GM12878 (cell line): ENCODE results near the gene PRR20E. TPM values are rescaled to one million over a fixed set of nuclear protein-coding genes. Genes with fewer than 3 reads are reported as not detected.
"Not testable (repeated sequence)": the region's sequence is repeated elsewhere in the genome, so short reads cannot be mapped to it uniquely, and the experiment has no call there.

Source experiments
- ATAC-seq: fragments of 200-7000 bp; cut with Tn5 transposase; 3 replicates; pipeline ENCODE4 v1.9.1; 2020; ENCODE audit warnings: mild to moderate bottlenecking, moderate library complexity
- BruUV-seq: library from RNA; stranded (reverse); fragments of 400-500 nt; replicated peaks from 2 replicates; lab custom pipeline; 2021; lab: Mats Ljungman, UMichigan
- CTCF ChIA-PET: fragments of 300-600 bp; sonication (Branson Sonifier 250); formaldehyde crosslinking; extraction: SDS; loops from one replicate; lab custom pipeline; 2021; ENCODE audit warnings: inconsistent platforms; lab: Yijun Ruan, JAX
- POLR2A ChIA-PET: fragments of 350-600 bp; formaldehyde crosslinking; extraction: SDS; loops from one replicate; lab custom pipeline; 2021; ENCODE audit warnings: inconsistent platforms; lab: Charles Lee
- RAD21 ChIA-PET: fragments of 300-600 bp; sonication (Branson Sonifier 250); formaldehyde crosslinking; loops from one replicate; lab custom pipeline; 2023; ENCODE audit warnings: antibody characterized with exemption; ENCODE audit not compliant: unreplicated experiment; lab: Charles Lee
- SMC1A ChIA-PET: fragments of 300-600 bp; sonication (Branson Sonifier 250); formaldehyde crosslinking; loops from one replicate; lab custom pipeline; 2023; ENCODE audit not compliant: unreplicated experiment, uncharacterized antibody; lab: Charles Lee
- DNase-seq: peaks from one replicate; pipeline ENCODE4 v3.0.0-alpha.2; 2011; ENCODE audit warnings: low read depth, low spot score
- FAIRE-seq: peaks from 3 replicates; lab custom pipeline; 2011; peaks lifted over from hg19 to GRCh38; lab: Jason Lieb, UNC
- H2AFZ ChIP-seq: 2 replicates; pipeline ENCODE4 v1.6.0; 2011; ENCODE audit warnings: low read depth, low read length, control low read depth; ENCODE audit not compliant: control insufficient read depth
- H3K27ac ChIP-seq: 2 replicates; pipeline ENCODE4 v1.5.1; 2011; ENCODE audit warnings: control low read depth; ENCODE audit not compliant: control insufficient read depth, insufficient read depth
- H3K27me3 ChIP-seq, 2 experiments: replicated peaks in 1 of 2; 2 replicates each; pipeline versions ENCODE4 v1.6.0 to v1.6.1; 2011; ENCODE audit warnings: low read length in 1 of 2; ENCODE audit not compliant: control insufficient read depth in 2 of 2, insufficient read depth in 2 of 2
- H3K36me3 ChIP-seq, 2 experiments: 2 replicates each; pipeline ENCODE4 v1.5.1; 2011; ENCODE audit warnings: low read length in 1 of 2; ENCODE audit not compliant: control insufficient read depth in 2 of 2, insufficient read depth in 2 of 2
- H3K4me1 ChIP-seq: 2 replicates; pipeline ENCODE4 v1.6.1; 2011; ENCODE audit warnings: mild to moderate bottlenecking, low read length, moderate library complexity, mixed read lengths; ENCODE audit not compliant: control insufficient read depth, insufficient read depth
- H3K4me2 ChIP-seq: 2 replicates; pipeline ENCODE4 v1.6.0; 2011; ENCODE audit warnings: control low read depth; ENCODE audit not compliant: control insufficient read depth, insufficient read depth
- H3K4me3 ChIP-seq: fragments of 200-600 bp; sonication (generic); 2 replicates; pipeline ENCODE4 v1.5.1; 2016
- H3K79me2 ChIP-seq: 2 replicates; pipeline ENCODE4 v1.6.0; 2011; ENCODE audit warnings: low read length; ENCODE audit not compliant: control insufficient read depth, insufficient read depth
- H3K9ac ChIP-seq: 2 replicates; pipeline ENCODE4 v1.8.0; 2011; ENCODE audit warnings: low read length, control low read depth, mixed read lengths; ENCODE audit not compliant: control insufficient read depth, insufficient read depth
- H3K9me3 ChIP-seq: replicated peaks from 3 replicates; pipeline ENCODE4 v1.5.1; 2011; ENCODE audit warnings: mild to moderate bottlenecking, low read length; ENCODE audit not compliant: control insufficient read depth, insufficient read depth
- H4K20me1 ChIP-seq: 2 replicates; pipeline ENCODE4 v1.6.0; 2011; ENCODE audit not compliant: control insufficient read depth, insufficient read depth
- E2F4 ChIP-seq: IDR thresholded peaks from 2 replicates; pipeline ENCODE4 v1.6.1; 2012; ENCODE audit warnings: low read depth, low read length, improper control_type of control experiment
- HCFC1 ChIP-seq: fragments of 150-350 bp; IDR thresholded peaks from 2 replicates; pipeline ENCODE4 v1.6.1; 2014; ENCODE audit warnings: low read length
- MEF2A ChIP-seq: IDR thresholded peaks from 2 replicates; pipeline ENCODE4 v1.6.1; 2011; ENCODE audit warnings: low read depth, mild to moderate bottlenecking, low read length, moderate library complexity; ENCODE audit not compliant: insufficient read depth
- NBN ChIP-seq: fragments of 450-650 bp; IDR thresholded peaks from 2 replicates; pipeline ENCODE4 v1.6.1; 2016
- NFIC ChIP-seq: IDR thresholded peaks from 2 replicates; pipeline ENCODE4 v1.6.1; 2012; ENCODE audit warnings: low read depth, mild to moderate bottlenecking, inconsistent platforms, low read length, moderate library complexity
- NKRF ChIP-seq: fragments of 450-650 bp; conservative IDR thresholded peaks from 2 replicates; pipeline ENCODE4 v1.6.1; 2017; ENCODE audit warnings: mild to moderate bottlenecking, moderate library complexity
- SIN3A ChIP-seq: IDR thresholded peaks from 2 replicates; pipeline ENCODE4 v1.6.1; 2012; ENCODE audit warnings: low read depth, low read length, improper control_type of control experiment
- STAT3 ChIP-seq: IDR thresholded peaks from 2 replicates; pipeline ENCODE4 v1.6.1; 2011; ENCODE audit warnings: low read depth, low read length, improper control_type of control experiment
- WGBS: methylation state at CpG from one replicate; pipeline ENCODE4 v1.1.6; 2016; ENCODE audit warnings: low lambda C conversion rate; ENCODE audit not compliant: insufficient replicate concordance, insufficient coverage; ENCODE audit errors: missing lambda C conversion rate; 5-methylcytosine and 5-hydroxymethylcytosine counted together
- in situ Hi-C: fragments of 300-500 bp; cut with MboI; formaldehyde crosslinking; loops from 9 replicates; pipeline ENCODE4 v1.14.3; 2018; ENCODE audit warnings: mixed read lengths
- intact Hi-C: fragments of 100-400 bp; cut with micrococcal nuclease; formaldehyde crosslinking; loops from one replicate; pipeline ENCODE4 v1.14.2; 2022; ENCODE audit not compliant: unreplicated experiment
- polyA plus RNA-seq, 11 experiments: library from polyadenylated mRNA; depleted of rRNA in 4 of 11; unstranded in 6 of 11; stranded (reverse) in 5 of 11; fragments of >200 nt; fragmentation: Nextera tagmentation in 4 of 11; fragmentation: Illumina TruSeq in 1 of 11; extraction: Ambion mirVana in 4 of 11; extraction: Trizol in 1 of 11; gene quantifications; 1 replicate in 1 of 11; 2 replicates in 10 of 11; pipeline versions ENCODE4 v1.2.1 to v1.2.3, GENCODE V29; 2011 to 2016; ENCODE audit warnings: inconsistent platforms in 2 of 11, missing spikeins in 2 of 11, low read depth in 1 of 11
- total RNA-seq, 4 experiments: library from RNA; depleted of rRNA in 3 of 4; stranded (reverse); fragments of >200 nt in 3 of 4; fragmentation: Illumina TruSeq in 1 of 4; extraction: Trizol in 1 of 4; gene quantifications; 2 replicates each; pipeline versions ENCODE4 v1.2.1 to v1.2.3, GENCODE V29; 2013 to 2021
- TF ChIP-seq, protein P1 (sequence below): fragments of 150-350 bp; IDR thresholded peaks from 2 replicates; pipeline ENCODE4 v1.6.1; 2016; ENCODE audit warnings: low read depth, low read length

Gene PRR20E
- total and polyA plus RNA-seq, 10 of the 15 experiments (the other 5 are each of a cell fraction or from before 2014, with no cell fraction given) = not detected

- ATAC-seq = no peak
- TF ChIP-seq E2F4 (no peak), MEF2A (no peak), NKRF (no peak), HCFC1 (no peak), STAT3 (no peak), NBN (no peak), NFIC (no peak), SIN3A (no peak)
- TF ChIP-seq, protein P1, sequence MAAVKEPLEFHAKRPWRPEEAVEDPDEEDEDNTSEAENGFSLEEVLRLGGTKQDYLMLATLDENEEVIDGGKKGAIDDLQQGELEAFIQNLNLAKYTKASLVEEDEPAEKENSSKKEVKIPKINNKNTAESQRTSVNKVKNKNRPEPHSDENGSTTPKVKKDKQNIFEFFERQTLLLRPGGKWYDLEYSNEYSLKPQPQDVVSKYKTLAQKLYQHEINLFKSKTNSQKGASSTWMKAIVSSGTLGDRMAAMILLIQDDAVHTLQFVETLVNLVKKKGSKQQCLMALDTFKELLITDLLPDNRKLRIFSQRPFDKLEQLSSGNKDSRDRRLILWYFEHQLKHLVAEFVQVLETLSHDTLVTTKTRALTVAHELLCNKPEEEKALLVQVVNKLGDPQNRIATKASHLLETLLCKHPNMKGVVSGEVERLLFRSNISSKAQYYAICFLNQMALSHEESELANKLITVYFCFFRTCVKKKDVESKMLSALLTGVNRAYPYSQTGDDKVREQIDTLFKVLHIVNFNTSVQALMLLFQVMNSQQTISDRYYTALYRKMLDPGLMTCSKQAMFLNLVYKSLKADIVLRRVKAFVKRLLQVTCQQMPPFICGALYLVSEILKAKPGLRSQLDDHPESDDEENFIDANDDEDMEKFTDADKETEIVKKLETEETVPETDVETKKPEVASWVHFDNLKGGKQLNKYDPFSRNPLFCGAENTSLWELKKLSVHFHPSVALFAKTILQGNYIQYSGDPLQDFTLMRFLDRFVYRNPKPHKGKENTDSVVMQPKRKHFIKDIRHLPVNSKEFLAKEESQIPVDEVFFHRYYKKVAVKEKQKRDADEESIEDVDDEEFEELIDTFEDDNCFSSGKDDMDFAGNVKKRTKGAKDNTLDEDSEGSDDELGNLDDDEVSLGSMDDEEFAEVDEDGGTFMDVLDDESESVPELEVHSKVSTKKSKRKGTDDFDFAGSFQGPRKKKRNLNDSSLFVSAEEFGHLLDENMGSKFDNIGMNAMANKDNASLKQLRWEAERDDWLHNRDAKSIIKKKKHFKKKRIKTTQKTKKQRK = no peak
- no peaks in the 10 kb centered on the region; the same call in 2 of the 3 replicates for H3K9me3 ChIP-seq
- H3K4me1 ChIP-seq = no peaks in the 10 kb centered on the region
- H3K79me2 ChIP-seq = no peaks in the 10 kb centered on the region
- in situ Hi-C loops = no loop called here
- no TSS peak for BruUV-seq
- no peak for DNase-seq
- no peak overlapping the region for H3K27ac ChIP-seq
- H3K36me3 ChIP-seq = no peaks in the 10 kb centered on the region
- intact Hi-C loops = no loop called here
- H3K27me3 ChIP-seq = no peaks in the 10 kb centered on the region
- H3K4me3 ChIP-seq = no peak overlapping the region
- ChIA-PET CTCF (no interaction called here), SMC1A (no interaction called here), RAD21 (no interaction called here), POLR2A (no interaction called here)
- no peak overlapping the region for H3K4me2 ChIP-seq
- no peak for FAIRE-seq
- no peaks in the 10 kb centered on the region for H4K20me1 ChIP-seq
- no peak overlapping the region for H3K9ac ChIP-seq
- 68% methylated on average over 5 of the region's 5 CpGs for WGBS
- no peak overlapping the region for H2AFZ ChIP-seq
Observed at GRCh38 chr13:57138988-57139387, 28.0 kb upstream of the PRR20E start.

DNA sequence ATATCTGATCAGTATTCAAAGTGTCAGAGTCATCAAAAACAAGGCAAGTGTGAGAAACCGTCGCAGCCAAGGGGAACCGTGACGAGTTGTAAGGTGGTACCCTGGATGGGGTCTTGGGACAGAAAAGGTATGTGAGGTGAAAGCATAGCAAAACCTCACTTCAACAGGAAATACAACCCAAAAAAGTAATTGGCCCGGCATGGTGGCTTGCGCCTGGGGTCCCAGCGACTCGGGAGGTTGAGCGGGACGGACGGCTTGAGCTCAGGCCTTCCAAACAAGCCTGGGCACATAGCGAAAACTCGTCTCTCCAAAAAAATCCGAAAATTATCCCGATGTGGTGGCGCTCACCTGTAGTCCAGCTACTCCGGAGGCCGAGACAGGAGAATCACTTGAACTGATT lies 27.2 kb upstream of the PRR20E start:
- BruUV-seq, H3K4me2 ChIP-seq, intact Hi-C loops, H3K4me1 ChIP-seq, in situ Hi-C loops, POLR2A ChIA-PET, FAIRE-seq, H3K79me2 ChIP-seq, SMC1A ChIA-PET, H2AFZ ChIP-seq, H3K9me3 ChIP-seq, H3K4me3 ChIP-seq, H3K27ac ChIP-seq, H4K20me1 ChIP-seq, H3K36me3 ChIP-seq, ATAC-seq, DNase-seq, H3K27me3 ChIP-seq, RAD21 ChIA-PET, CTCF ChIA-PET, H3K9ac ChIP-seq: not testable (repeated sequence)
- 87% methylated on average over 7 of the region's 18 CpGs for WGBS
